ENCODE measurements around the gene LETM1. TPM values are rescaled to one million over a fixed set of nuclear protein-coding genes. Genes with fewer than 3 reads are reported as not detected.

Gene LETM1
- total RNA-seq, 1 donor from 2014 or later, result 65.3 TPM

- no peak for DNase-seq (ENCODE audit: extremely low read depth, low read depth, low spot score)
Measured at GRCh38 chr4:1830234-1830633, 25.7 kb downstream of the LETM1 start.

GRCh38 chr4:1826531-1827350, 29.2 kb downstream of the LETM1 start:
- no peak for DNase-seq (ENCODE audit: extremely low read depth, low read depth, low spot score)

- DNase-seq (ENCODE audit: extremely low read depth, low read depth, low spot score), result no peak
Measured at GRCh38 chr4:1825326-1825725, 30.6 kb downstream of the LETM1 start.

- no peak for DNase-seq (ENCODE audit: extremely low read depth, low read depth, low spot score)
Measured at GRCh38 chr4:1824746-1825145, 31.2 kb downstream of the LETM1 start.

- DNase-seq (ENCODE audit: extremely low read depth, low read depth, low spot score), result no peak
Measured at GRCh38 chr4:1823545-1823932, 32.4 kb downstream of the LETM1 start.

GRCh38 chr4:1822568-1823544, 33.1 kb downstream of the LETM1 start:
- no peak for DNase-seq (ENCODE audit: extremely low read depth, low read depth, low spot score)

- no peak for DNase-seq (ENCODE audit: extremely low read depth, low read depth, low spot score)
Measured at GRCh38 chr4:1821679-1822567, 34.0 kb downstream of the LETM1 start.

GRCh38 chr4:1819816-1820215, 36.1 kb downstream of the LETM1 start:
- no peak for DNase-seq (ENCODE audit: extremely low read depth, low read depth, low spot score)

- no peak for DNase-seq (ENCODE audit: extremely low read depth, low read depth, low spot score)
Measured at GRCh38 chr4:1819284-1819683, 36.7 kb downstream of the LETM1 start.

GRCh38 chr4:1815997-1816860, 39.7 kb downstream of the LETM1 start:
- no peak for DNase-seq (ENCODE audit: extremely low read depth, low read depth, low spot score)

- no peak for DNase-seq (ENCODE audit: extremely low read depth, low read depth, low spot score)
Measured at GRCh38 chr4:1815096-1815996, 40.6 kb downstream of the LETM1 start.

GRCh38 chr4:1814453-1814852, 41.5 kb downstream of the LETM1 start:
- DNase-seq (ENCODE audit: extremely low read depth, low read depth, low spot score), result no peak

- no peak for DNase-seq (ENCODE audit: extremely low read depth, low read depth, low spot score)
Measured at GRCh38 chr4:1813915-1814314, 42.0 kb downstream of the LETM1 start.

- DNase-seq (ENCODE audit: extremely low read depth, low read depth, low spot score), result no peak
Measured at GRCh38 chr4:1813231-1813630, 42.7 kb downstream of the LETM1 start.

- DNase-seq (ENCODE audit: extremely low read depth, low read depth, low spot score), result no peak
Measured at GRCh38 chr4:1812720-1813119, 43.2 kb downstream of the LETM1 start.

- DNase-seq (ENCODE audit: extremely low read depth, low read depth, low spot score), result no peak
Measured at GRCh38 chr4:1810765-1811164, 45.2 kb downstream of the LETM1 start.

- DNase-seq (ENCODE audit: extremely low read depth, low read depth, low spot score), result peak; percentile 12
Measured at GRCh38 chr4:1809754-1810502, 46.0 kb downstream of the LETM1 start.
